NCI-H128 (cell line): Measurements from ENCODE around the gene DOCK4.
"Not testable (repeated sequence)": the region's sequence is repeated elsewhere in the genome, so short reads cannot be mapped to it uniquely, and the experiment has no call there.

Experiments used
- DNase-seq: peaks from one replicate; lab custom pipeline; 2025; ENCODE audit not compliant: unreplicated experiment; lab: John Stamatoyannopoulos, UW

The DOCK4 gene, protein sequence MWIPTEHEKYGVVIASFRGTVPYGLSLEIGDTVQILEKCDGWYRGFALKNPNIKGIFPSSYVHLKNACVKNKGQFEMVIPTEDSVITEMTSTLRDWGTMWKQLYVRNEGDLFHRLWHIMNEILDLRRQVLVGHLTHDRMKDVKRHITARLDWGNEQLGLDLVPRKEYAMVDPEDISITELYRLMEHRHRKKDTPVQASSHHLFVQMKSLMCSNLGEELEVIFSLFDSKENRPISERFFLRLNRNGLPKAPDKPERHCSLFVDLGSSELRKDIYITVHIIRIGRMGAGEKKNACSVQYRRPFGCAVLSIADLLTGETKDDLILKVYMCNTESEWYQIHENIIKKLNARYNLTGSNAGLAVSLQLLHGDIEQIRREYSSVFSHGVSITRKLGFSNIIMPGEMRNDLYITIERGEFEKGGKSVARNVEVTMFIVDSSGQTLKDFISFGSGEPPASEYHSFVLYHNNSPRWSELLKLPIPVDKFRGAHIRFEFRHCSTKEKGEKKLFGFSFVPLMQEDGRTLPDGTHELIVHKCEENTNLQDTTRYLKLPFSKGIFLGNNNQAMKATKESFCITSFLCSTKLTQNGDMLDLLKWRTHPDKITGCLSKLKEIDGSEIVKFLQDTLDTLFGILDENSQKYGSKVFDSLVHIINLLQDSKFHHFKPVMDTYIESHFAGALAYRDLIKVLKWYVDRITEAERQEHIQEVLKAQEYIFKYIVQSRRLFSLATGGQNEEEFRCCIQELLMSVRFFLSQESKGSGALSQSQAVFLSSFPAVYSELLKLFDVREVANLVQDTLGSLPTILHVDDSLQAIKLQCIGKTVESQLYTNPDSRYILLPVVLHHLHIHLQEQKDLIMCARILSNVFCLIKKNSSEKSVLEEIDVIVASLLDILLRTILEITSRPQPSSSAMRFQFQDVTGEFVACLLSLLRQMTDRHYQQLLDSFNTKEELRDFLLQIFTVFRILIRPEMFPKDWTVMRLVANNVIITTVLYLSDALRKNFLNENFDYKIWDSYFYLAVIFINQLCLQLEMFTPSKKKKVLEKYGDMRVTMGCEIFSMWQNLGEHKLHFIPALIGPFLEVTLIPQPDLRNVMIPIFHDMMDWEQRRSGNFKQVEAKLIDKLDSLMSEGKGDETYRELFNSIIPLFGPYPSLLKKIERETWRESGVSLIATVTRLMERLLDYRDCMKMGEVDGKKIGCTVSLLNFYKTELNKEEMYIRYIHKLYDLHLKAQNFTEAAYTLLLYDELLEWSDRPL (N-terminal part only)

DNA sequence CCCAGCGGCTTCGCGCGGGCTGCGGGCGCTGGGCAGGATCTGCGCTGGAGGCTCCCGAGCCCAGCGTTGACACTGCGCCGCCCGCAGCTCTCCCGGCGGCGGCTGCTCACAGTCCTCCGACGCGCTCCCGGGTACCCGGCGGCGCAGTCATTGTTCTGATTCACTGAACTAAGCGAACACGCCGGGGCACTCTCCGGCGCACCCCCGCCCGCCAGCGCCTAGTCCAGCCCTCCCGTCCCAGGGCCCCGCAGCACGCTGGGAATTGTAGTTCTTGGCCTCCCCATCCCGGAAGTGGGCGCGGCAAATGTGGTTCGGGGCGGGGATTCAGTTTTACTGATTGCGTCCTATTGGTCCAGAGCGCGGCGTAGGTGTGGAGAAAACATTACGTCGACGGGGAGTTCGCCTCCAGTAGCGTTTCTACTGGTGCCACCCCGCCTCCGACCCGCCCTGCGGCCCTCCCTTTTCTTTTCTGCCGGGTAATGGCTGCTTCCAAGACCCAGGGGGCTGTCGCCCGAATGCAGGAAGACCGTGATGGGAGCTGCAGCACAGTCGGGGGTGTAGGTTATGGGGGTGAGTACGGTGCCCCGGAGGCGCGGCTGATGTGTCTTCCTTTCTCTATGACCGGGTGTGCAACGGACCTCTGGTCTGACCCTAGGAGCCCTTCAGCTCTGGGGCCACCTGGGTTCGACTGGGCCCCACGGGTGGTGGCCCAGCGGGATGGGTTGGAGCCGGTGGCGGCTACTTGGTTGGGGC is at the start of gene DOCK4, which contains the start of gene ZNF277:
Gene DOCK4 (minus strand): TSS at position 162 of the 753 bp plus-strand sequence. CDS start 261 bp downstream, outside the sequence.
Gene ZNF277 (plus strand): TSS at position 458 of the 753 bp plus-strand sequence. CDS start 22 bp downstream, at position 480.
- DNase-seq, result peak; percentile 99

DNA sequence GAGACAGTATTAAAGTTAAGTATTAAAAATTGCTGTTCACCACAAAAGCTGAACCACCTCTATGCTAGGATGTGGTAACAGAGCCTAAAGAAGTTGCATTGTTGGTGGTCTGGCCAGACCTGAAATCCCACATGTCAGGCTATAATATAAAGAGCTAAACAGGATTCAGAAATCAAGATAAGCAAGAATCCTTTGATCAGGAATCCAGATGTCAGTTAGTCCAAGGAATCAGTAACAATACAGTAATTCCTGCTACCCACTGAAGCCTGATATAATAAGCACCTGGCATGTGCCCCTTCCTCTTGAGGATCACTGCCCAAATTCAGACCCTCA is 49.2 kb upstream of the DOCK4 start:
- no peak for DNase-seq

- no peak for DNase-seq
Observed at GRCh38 chr7:112254709-112255387, 48.6 kb upstream of the DOCK4 start.

DNA sequence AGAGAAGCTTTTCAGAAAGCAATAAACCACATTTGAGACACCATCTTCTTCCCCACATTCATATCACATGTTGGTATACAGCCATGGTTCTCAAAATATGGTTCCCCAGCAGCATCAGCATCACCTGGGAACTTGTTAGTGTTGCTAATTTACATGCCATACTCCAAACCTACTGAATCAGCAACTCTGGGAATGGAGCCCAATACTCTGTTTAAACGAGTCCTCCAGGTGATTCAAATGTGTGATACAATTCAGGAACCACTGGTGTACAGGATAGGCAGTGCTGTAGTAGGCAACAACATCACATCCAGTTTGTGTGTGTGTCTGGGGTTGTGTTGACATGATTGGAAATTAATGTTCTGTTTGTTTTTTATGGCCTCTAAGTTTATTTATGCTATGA is 48.0 kb upstream of the DOCK4 start:
- DNase-seq, result no peak

- no peak for DNase-seq
Observed at GRCh38 chr7:112252691-112253090, 46.5 kb upstream of the DOCK4 start.

DNA sequence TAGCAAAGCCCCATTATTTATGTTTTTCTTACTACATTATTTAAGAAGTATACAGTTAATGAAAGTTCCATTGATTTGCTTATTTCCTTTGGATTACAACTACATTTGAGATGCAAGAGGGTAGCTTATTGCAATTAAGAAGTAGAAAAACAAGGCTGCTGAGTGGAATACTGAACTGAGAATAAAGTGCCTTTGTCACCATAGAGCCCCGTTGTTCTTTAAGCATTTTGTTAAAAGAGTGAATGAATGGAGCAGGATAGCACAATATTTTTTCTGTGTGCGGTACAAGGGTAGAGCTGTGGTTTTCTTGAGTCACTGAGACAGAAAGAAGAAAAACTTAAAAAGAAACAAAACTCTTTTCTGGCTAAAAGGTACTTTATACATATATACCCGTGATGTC is 45.9 kb upstream of the DOCK4 start:
- no peak for DNase-seq

- DNase-seq, result not testable (repeated sequence)
Observed at GRCh38 chr7:112249967-112250366, 43.8 kb upstream of the DOCK4 start.

DNA sequence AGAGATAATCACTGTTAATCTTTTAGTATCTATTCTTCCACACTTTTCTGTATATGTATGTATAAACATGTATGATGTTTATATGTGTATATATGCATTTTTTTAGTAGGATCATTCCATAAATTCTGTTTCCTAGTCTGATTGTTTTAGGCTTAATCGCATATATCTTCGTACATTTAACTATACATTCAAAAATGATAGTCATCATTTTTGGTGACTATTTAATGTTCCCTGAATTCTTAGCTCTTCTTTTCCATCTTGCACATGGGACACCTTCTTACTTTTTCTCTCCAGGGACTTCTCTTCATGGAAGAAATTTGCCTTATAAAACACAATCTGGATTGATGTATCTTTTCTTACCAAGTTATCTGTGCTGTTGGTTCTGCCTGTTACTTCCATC is 42.4 kb upstream of the DOCK4 start:
- DNase-seq, result no peak

DNA sequence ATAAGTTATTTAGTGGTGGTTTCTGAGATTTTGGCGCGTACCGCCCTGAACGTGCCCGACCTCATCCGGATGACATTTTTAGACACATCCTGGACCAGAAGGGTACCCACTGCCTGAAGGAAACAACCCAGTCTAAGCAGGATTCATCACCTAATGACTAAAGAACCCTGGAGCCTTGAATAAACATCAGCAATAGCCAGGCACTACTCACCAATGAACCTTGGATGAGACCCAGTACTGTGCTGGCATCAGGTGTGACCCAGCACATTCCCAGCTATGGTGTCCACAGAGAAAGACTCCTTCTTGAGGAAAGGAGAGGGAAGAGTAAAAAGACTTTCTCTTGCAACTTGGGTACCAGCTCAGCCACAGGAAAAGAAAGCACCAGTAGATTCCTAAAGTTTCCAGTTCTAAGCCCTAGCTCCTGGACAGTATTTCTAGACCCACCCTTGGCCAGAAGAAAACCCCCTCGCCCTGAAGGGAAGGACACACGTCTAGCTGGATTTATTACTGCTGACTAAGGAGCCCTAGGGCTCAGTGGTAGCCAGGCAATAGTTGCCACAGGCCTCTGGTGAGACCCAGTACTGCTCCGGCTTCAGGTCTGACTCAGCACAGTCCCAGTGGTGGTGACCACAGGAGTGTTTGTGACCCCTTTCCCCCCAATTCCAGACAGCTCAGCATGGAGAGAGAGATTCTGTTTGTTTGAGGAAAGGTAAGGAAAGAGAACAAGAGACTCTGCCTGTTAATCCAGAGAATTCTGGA is 32.8 kb upstream of the DOCK4 start:
- DNase-seq, result no peak

DNA sequence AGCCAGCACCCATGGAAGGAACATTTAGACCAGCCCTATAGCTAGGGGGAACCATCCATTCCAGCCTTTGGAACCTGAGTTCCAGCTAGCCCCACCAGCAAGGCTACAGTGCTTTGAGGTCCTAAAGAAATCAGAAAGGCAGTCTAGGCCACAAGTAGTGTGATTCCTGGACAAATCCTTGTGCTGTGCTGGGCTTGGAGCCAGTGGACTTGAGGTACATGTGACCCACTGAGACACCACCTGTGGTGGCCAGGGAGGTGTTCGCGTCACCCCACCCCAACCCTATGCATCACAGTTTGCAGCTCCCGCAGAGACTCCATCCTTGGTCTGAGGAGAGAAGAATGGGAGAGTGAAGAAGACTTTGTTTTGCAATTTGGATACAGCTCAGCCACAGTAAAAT is 32.1 kb upstream of the DOCK4 start:
- DNase-seq, result no peak

DNA sequence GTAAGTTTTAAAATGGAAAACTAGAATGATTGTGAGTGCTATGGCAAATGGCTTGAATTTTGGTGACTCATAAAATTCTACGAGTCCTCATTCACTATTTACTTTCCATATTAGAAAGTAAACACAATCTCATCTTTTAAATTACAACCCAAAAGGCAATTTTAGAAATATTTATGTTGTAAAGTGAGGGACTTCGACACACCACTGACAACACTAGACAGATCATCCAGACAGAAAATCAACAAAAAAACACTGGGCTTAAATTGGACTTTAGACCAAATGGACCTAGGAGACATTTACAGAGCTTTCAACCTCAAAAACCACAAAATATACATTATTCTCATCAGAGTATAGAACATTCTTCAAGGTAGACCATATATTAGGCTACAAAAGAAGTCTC is 30.4 kb upstream of the DOCK4 start:
- DNase-seq, result no peak

DNA sequence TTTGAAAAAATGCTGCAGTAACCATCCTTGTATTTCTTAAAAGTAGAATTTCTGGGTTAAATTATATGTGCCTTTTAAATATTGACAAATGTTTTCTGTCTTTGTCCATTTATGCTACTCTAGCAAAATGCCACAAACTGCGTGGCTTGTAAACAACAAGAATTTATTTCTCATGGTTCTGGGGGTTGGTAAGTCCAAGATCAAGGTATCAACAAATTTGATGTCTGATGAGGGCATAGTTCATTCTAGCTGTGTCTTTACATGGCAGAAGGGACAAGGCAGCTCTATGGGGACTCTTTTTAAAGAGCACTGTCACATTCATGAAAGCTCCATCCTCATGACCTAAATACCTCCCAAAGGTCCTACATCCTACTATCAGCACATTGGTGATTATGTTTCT is 27.9 kb upstream of the DOCK4 start:
- DNase-seq, result no peak

DNA sequence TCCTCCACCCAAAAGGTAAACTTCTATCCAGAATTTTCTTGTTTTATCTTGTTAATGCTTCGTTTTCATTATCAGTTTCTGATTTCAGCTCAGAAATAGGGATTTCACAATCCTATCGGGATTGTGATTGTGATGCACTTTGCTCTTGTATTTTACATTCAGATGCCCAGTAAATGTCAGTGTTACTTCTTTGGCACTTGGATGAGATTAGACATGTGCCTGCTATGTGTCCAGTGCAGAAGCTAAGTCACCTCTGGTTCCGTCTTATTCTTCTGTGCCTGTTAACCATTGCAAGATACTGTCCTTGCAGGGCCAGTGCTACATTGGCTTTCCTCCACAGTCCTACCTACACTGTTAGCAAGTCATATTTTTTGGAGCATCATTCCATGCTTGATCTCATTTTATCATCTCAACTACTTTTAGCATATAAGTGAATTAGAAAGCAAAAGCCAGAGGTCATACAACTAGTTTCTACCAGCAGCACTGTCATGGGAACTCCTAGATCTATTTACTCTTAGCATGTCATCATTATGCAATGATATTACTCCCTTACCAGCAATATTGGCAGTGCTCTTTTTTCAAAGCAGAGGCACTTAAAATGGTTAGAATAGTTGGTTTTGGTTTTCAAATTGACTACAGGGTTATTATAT is 27.0 kb upstream of the DOCK4 start:
- DNase-seq, result no peak

DNA sequence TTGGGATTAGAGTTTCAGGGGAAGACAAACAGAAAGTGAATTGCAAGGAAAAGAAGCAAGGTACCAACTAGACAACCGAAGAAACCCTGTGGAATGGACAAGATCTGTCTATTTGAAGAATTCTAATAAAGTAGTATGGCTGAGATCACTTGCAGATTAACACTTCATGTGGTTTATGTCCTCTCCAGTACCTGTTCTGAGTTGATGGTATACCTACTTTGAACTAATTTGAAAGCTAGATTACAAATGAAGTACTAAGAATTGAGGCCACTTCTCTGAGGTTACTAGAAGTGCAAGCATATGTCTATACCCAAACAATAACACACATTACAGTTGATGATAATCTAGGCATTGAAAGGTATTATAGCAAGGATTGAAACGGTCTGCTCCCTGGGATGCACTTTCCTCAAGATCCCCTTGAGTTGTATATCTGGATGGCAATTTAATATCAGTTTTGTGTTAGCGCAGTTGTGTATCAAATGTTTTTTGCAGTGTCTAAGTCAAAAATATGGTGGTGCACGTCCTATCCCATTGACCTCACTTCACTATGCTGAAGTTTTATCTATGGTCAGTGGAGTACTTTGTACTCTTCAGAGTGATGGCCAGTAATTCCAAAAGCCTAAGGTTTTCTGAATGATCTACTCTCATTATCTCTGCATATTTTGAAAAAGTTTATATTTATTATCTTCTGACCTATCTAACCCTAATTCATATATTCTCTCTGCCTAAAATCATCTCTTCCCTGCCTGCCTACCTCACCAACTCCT is 26.2 kb upstream of the DOCK4 start:
- DNase-seq, result no peak

- no peak for DNase-seq
Observed at GRCh38 chr7:112228632-112229031, 22.4 kb upstream of the DOCK4 start.

GRCh38 chr7:112226701-112227276 is 20.6 kb upstream of the DOCK4 start:
- no peak for DNase-seq

GRCh38 chr7:112225006-112225405 is 18.8 kb upstream of the DOCK4 start:
- no peak for DNase-seq

DNA sequence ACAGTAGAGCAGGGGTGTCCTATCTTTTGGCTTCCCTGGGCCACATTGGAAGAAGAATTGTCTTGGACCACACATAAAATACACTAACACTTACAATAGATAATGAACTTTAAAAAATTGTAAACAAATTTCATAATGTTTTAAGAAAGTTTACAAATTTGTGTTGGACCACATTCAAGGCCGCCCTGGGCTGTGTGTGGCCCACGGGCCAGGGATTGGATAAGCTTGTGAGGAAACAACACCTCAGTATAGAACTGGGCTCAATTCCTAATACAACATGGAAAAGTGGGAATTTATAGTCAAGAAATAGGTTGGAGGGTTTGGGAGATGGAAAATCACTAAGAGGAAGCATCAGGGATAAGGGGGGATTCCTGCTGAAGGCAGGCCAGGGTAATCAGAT is 18.0 kb upstream of the DOCK4 start:
- no peak for DNase-seq
